DOHH2 (cell line): ENCODE results near the gene TTC7B.

Source experiments
- CTCF ChIP-seq: fragments of 200-600 bp; sonication (generic); IDR thresholded peaks from one replicate; pipeline ENCODE4 v1.5.1; 2014; ENCODE audit warnings: antibody characterized with exemption, mild to moderate bottlenecking, low read depth, low read length; ENCODE audit not compliant: poor library complexity, severe bottlenecking
- EZH2phosphoT487 ChIP-seq: fragments of 200-600 bp; sonication (generic); IDR thresholded peaks from 2 replicates; pipeline ENCODE4 v1.6.1; 2017; ENCODE audit warnings: borderline replicate concordance, mild to moderate bottlenecking, antibody characterized with exemption, low read length, moderate library complexity, mixed read lengths

- TF ChIP-seq CTCF: no peak
- TF ChIP-seq EZH2phosphoT487: no peak
These were observed 95.4 kb downstream of the TTC7B start for GRCh38 chr14:90720832-90721231.
